ENCODE data around the gene RBX1. TPM values are rescaled to one million over a fixed set of nuclear protein-coding genes. Genes with fewer than 3 reads are reported as not detected.

The RBX1 gene
- total RNA-seq = 58.1 and 86.2 TPM in 2 replicates

GRCh38 chr22:40950962-40951794 lies at the start of gene RBX1:
Gene RBX1 (plus strand): TSS chr22:40951378. CDS start chr22:40951399, 21 bp downstream.

Other genes with a start within 250 kb of the RBX1 start
- 12.8 and 23.3 TPM in 2 replicates for gene SLC25A17, start 132.0 kb upstream of the RBX1 start, total RNA-seq
- 65.5 and 99.9 TPM in 2 replicates for gene ST13, start 94.7 kb upstream of the RBX1 start, total RNA-seq
- gene XPNPEP3, start 94.2 kb upstream of the RBX1 start, total RNA-seq = 6.5 and 12.4 TPM in 2 replicates
- not detected in 2 replicates for gene DNAJB7, start 89.3 kb upstream of the RBX1 start, total RNA-seq
- gene EP300, start 141.2 kb downstream of the RBX1 start, total RNA-seq = 30.1 and 74.3 TPM in 2 replicates

Measured in mesangial cell (primary cell).